HL-60 (cell line): Measurements from ENCODE around the gene EPHA1.

Source experiments
- DNase-seq, 2 experiments: peaks; one replicate each; pipeline ENCODE4 v3.0.0-alpha.2; 2010 to 2020; ENCODE audit warnings: low read depth in 1 of 2, low spot score in 1 of 2
- H3K27ac ChIP-seq: fragments of 250-450 bp; sonication (Bioruptor Pico); replicated peaks from 2 replicates; pipeline ENCODE4 v1.5.1; 2020; ENCODE audit warnings: mild to moderate bottlenecking, moderate library complexity
- H3K27me3 ChIP-seq: fragments of 250-450 bp; sonication (Bioruptor Pico); 2 replicates; pipeline ENCODE4 v1.5.1; 2021; ENCODE audit warnings: mild to moderate bottlenecking, moderate library complexity; ENCODE audit not compliant: insufficient read depth, poor library complexity, severe bottlenecking
- H3K4me3 ChIP-seq: replicated peaks from 2 replicates; pipeline ENCODE4 v1.5.1; 2011; ENCODE audit warnings: mild to moderate bottlenecking, control low read depth, low read length; ENCODE audit not compliant: insufficient read depth
- CTCF ChIP-seq: IDR thresholded peaks from one replicate; pipeline ENCODE4 v1.5.1; 2011; ENCODE audit warnings: low read length, control low read depth, inconsistent platforms; ENCODE audit not compliant: insufficient read depth
- GABPA ChIP-seq: IDR thresholded peaks from 2 replicates; pipeline ENCODE4 v1.6.1; 2012; ENCODE audit warnings: low read depth
- POLR2AphosphoS5 ChIP-seq: IDR thresholded peaks from 2 replicates; pipeline ENCODE4 v1.6.1; 2012; ENCODE audit warnings: low read depth
- REST ChIP-seq: IDR thresholded peaks from 2 replicates; pipeline ENCODE4 v1.6.1; 2012; ENCODE audit warnings: low read depth; ENCODE audit not compliant: insufficient replicate concordance
- SPI1 ChIP-seq: IDR thresholded peaks from 2 replicates; pipeline ENCODE4 v1.6.1; 2012; ENCODE audit warnings: low read depth, mild to moderate bottlenecking, borderline replicate concordance

EPHA1 gene

GRCh38 chr7:143437578-143437977 lies 28.9 kb upstream of the EPHA1 start:
- H3K4me3 ChIP-seq: no peak overlapping the region
- no peaks in the 10 kb centered on the region for H3K27me3 ChIP-seq
- no peak for TF ChIP-seq REST
- TF ChIP-seq GABPA: no peak
- TF ChIP-seq POLR2AphosphoS5: no peak
- no peak for TF ChIP-seq CTCF
- no peak for TF ChIP-seq SPI1
- H3K27ac ChIP-seq: no peak overlapping the region
- no peak for DNase-seq

GRCh38 chr7:143436325-143436946 lies 27.8 kb upstream of the EPHA1 start:
- no peak for TF ChIP-seq GABPA
- no peak for TF ChIP-seq CTCF
- TF ChIP-seq POLR2AphosphoS5: no peak
- no peak for TF ChIP-seq REST
- TF ChIP-seq SPI1: no peak
- no peak for DNase-seq
- Histone ChIP-seq H3K27me3 (no peaks in the 10 kb centered on the region), H3K4me3 (no peak overlapping the region), H3K27ac (no peak overlapping the region)

- no peak for DNase-seq
- Histone ChIP-seq H3K27ac (no peak overlapping the region), H3K27me3 (no peaks in the 10 kb centered on the region), H3K4me3 (no peak overlapping the region)
- TF ChIP-seq SPI1 (no peak), CTCF (no peak), POLR2AphosphoS5 (no peak), GABPA (no peak)
Observed at GRCh38 chr7:143435266-143435665, 26.6 kb upstream of the EPHA1 start.

- no peak for TF ChIP-seq GABPA
- TF ChIP-seq SPI1: no peak
- TF ChIP-seq REST: no peak
- no peak for TF ChIP-seq POLR2AphosphoS5
- TF ChIP-seq CTCF: no peak
- no peak for DNase-seq
- H3K27ac ChIP-seq: no peak overlapping the region
Observed at GRCh38 chr7:143434660-143435059, 26.0 kb upstream of the EPHA1 start.

More at GRCh38 chr7:143434660-143435059, 26.0 kb upstream of the EPHA1 start:
- Histone ChIP-seq H3K4me3 (no peak overlapping the region), H3K27me3 (no peaks in the 10 kb centered on the region)
